NCI-H82 (cell line): ENCODE data around the gene UCK2.
"Not testable (repeated sequence)": the region's sequence is repeated elsewhere in the genome, so short reads cannot be mapped to it uniquely, and the experiment has no call there.

ENCODE experiments used
- DNase-seq: peaks from one replicate; lab custom pipeline; 2025; lab: John Stamatoyannopoulos, UW

The UCK2 gene

GRCh38 chr1:165827268-165828102 lies at the start of gene UCK2:
UCK2 (plus strand) TSS chr1:165827614; CDS start chr1:165827834, 220 bp downstream.
- peak; percentile 95 for DNase-seq

GRCh38 chr1:165778197-165778596 lies 49.2 kb upstream of the UCK2 start:
- not testable (repeated sequence) for DNase-seq

- DNase-seq: not testable (repeated sequence)
Measured at GRCh38 chr1:165783519-165783918, 43.9 kb upstream of the UCK2 start.

- no peak for DNase-seq
Measured at GRCh38 chr1:165787741-165788140, 39.7 kb upstream of the UCK2 start.

DNA sequence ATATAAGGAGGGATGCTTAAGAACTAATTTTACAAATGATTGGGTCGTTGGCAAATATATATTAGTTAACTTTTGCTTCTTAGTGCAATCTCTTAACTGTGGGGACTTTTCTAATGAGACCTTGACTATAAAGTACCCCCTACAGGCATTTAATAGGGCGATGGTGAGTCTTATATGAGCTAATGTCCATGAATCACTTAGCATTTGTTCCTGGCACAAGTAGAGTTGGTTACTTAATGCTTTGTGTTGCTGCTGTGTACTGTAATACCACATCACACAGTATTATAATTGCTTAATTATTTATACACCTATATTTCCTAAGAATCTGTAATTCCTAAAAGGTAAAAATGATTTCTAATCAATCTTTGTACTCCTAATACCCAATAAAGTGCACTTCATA lies 33.5 kb upstream of the UCK2 start:
- no peak for DNase-seq

- DNase-seq: peak; percentile 23
Measured at GRCh38 chr1:165795894-165796293, 31.5 kb upstream of the UCK2 start.

GRCh38 chr1:165799387-165799786 lies 28.0 kb upstream of the UCK2 start:
- no peak for DNase-seq

GRCh38 chr1:165804513-165804912 lies 22.9 kb upstream of the UCK2 start:
- not testable (repeated sequence) for DNase-seq

- no peak for DNase-seq
Measured at GRCh38 chr1:165807613-165808012, 19.8 kb upstream of the UCK2 start.

DNA sequence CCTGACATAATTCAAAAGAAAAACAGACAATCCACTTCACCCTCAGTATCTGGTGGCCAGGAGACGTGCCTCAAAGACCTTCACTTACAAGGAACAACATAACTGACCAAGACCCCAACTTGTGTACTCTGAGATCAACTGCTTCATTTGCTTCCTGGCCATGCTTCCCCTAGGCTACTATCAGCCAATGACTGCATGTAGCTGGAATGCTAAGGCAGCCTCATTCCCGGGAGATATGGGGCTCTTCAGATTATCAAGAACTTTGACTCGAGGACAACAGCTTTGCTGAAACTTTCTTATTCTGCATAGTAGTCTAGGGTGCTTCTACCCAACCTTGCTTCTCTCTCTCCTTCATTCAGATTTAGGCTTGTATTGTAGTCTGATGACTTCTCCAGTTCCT lies 11.7 kb upstream of the UCK2 start:
- no peak for DNase-seq

- DNase-seq: no peak
Measured at GRCh38 chr1:165816157-165816556, 11.3 kb upstream of the UCK2 start.

DNA sequence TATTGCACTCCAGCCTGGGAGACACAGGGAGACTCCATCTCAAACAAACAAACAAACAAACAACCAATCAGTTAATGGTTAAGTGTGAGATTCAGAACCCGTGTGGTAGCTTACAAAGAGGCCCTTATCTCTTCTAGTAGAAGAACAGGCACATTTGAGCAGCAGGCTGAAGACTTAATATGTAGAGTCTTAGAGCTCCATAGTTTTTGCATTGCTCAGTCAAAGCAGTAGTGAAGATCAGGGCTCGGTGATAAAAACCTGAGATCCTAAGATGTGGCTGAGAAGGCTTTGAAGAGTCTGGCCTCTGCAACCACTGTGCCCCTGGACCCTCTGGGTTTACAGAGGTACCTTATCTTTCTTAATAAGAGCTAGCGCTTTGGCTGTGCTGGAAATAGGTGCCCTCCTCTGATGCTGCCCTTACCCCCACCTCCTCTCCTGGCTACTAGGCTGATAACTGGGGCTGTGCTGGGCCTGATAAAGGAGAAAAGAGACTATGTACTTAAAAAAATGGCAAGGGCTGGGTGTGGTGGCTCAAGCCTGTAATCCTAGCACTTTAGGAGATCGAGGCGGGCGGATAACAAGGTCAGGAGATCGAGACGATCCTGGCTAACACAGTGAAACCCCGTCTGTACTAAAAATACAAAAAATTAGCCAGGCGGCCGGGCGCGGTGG lies 10.5 kb upstream of the UCK2 start:
- no peak for DNase-seq

- DNase-seq: no peak
Measured at GRCh38 chr1:165823552-165824268, 3.7 kb upstream of the UCK2 start.

DNA sequence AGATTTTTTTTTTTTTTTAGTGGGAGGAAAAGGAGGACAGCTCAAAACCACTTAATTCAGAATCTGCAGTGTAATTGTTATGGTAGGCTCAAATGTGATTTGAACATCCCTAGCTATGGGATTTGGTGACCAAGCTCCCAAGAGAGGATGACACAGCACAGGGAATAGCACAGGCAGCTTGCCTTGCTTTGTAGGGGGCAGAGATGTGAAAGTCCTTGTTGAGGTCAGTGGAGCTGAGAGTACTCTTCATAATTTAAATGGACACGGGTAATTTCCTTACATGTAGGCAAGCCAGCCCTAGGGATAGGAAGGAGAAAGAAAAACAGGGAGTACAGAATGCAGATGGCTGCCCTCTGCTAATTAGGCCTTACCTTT lies 3.2 kb upstream of the UCK2 start:
- peak; percentile 35 for DNase-seq

GRCh38 chr1:165826565-165827267 lies 698 bp upstream of the UCK2 start:
- DNase-seq: peak; percentile 63

DNA sequence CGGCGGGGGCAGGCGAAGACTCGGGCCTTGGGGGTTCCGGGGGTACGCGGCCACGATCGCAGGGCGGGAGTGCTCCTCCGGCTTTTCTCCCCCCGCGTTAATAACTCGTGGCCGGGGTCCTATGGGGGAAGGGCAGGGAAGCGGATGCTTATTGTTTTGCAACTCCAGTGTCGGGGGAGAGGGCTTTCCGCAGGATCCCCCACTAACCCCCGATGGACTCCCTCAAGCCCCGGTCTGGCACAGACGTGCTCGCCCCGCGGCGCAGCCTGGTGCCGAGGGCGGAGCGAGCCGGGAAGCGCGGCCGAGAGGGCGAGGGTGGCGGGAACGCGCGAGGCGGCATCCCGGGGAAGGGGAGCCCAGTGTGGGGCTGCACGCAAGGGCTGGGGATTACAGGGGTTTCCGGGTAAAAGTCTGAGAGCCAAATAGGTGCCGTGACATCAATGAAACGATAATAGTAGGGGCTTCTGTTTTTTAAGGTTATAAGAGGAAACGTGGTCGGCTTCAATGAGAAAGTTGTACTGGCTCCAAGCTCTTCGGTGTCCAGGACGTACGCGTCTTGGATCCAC lies 772 bp downstream of the UCK2 start:
- DNase-seq: peak; percentile 74

GRCh38 chr1:165828669-165829329 lies 1.4 kb downstream of the UCK2 start:
- peak; percentile 92 for DNase-seq

GRCh38 chr1:165829888-165830287 lies 2.5 kb downstream of the UCK2 start:
- DNase-seq: no peak

DNA sequence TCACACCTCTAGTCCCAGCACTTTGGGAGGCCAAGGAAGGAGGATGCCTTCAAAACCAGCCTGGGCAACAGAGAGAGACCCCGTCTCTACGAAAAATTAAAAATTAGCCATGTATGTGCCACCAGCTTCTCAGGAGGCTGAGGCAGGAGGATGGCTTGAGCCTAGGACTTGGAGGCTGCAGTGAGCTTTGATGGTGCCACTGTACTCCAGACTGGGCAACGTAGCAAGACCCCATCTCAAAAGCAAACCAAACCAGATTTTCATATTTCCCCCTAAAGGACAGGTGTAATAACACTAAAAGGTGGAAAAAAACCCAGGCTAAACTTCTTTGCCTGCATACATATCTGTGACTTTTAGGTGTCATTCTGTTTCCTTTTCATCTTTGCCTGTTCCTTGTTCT lies 3.7 kb downstream of the UCK2 start:
- DNase-seq: no peak

DNA sequence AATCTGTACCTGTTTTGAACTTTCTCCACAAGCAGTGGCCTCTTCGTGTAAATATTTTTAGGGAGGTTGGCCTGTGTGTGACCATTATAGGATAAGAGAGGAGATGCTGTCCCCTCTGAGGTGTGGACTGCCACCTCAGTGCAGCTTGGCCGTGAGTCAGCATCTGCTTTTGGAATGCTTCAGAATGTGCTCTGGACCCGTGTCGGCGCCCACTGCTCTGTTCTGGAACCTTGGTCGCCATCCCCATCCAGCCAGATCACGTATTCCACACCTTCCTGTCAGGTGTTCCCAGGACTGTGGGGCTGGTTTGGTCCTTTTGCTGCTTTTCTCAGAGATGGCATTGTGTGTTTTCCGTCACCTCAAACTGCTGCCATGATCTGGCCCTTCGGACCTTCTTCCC lies 5.5 kb downstream of the UCK2 start:
- no peak for DNase-seq

DNA sequence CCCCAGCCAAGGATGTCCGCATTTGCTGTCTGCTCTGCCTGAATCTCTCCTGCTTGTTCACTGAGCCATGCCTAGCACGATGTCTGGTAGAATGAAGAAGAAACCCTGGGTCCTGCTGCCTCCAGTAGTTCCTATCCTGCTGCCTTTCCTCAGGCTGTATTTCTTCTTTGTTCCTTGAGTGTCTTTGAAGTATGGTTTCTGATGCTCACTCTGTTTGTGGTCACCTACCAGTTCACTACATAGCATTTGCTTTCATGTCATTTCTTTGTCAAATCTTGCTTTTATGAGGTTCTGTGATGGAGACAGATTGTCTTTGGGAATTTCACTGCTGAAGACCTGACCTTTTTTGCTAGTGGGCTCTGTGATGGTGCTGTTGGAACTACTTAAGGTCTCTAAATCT lies 5.9 kb downstream of the UCK2 start:
- no peak for DNase-seq
